H9 (cell line): ENCODE data around the gene MYO5B. TPM values are rescaled to one million over a fixed set of nuclear protein-coding genes. Genes with fewer than 3 reads are reported as not detected.

Experiments
- DNase-seq: peaks from one replicate; pipeline ENCODE4 v3.0.0-alpha.2; 2017
- H2AFZ ChIP-seq: one replicate; pipeline ENCODE4 v1.6.1; 2013; ENCODE audit warnings: mild to moderate bottlenecking, low read length, control low read depth, moderate library complexity
- H2AK5ac ChIP-seq: 2 replicates; pipeline ENCODE4 v1.6.1; 2013; ENCODE audit warnings: low read length, control low read depth, mixed read lengths; ENCODE audit not compliant: insufficient read length
- H2BK120ac ChIP-seq: one replicate; pipeline ENCODE4 v1.6.1; 2013; ENCODE audit warnings: low read depth, mild to moderate bottlenecking, low read length, control low read depth, inconsistent platforms; ENCODE audit not compliant: poor library complexity, severe bottlenecking
- H2BK12ac ChIP-seq: 2 replicates; pipeline ENCODE4 v1.6.1; 2013; ENCODE audit warnings: low read length, control low read depth, mixed read lengths, low read depth; ENCODE audit not compliant: insufficient read length
- H2BK15ac ChIP-seq: 2 replicates; pipeline ENCODE4 v1.6.1; 2013; ENCODE audit warnings: low read depth, low read length, control low read depth
- H2BK20ac ChIP-seq: one replicate; pipeline ENCODE4 v1.6.1; 2013; ENCODE audit warnings: low read depth, mild to moderate bottlenecking, low read length, control low read depth, inconsistent platforms; ENCODE audit not compliant: poor library complexity, severe bottlenecking
- H2BK5ac ChIP-seq: 2 replicates; pipeline ENCODE4 v1.6.1; 2013; ENCODE audit warnings: low read length, control low read depth, mixed read lengths; ENCODE audit not compliant: insufficient read length
- H3K14ac ChIP-seq: 2 replicates; pipeline ENCODE4 v1.6.1; 2013; ENCODE audit warnings: low read length, control low read depth; ENCODE audit not compliant: insufficient read depth
- H3K18ac ChIP-seq: 2 replicates; pipeline ENCODE4 v1.6.1; 2013; ENCODE audit warnings: low read depth, mild to moderate bottlenecking, mixed read lengths, low read length, control low read depth; ENCODE audit not compliant: insufficient read length
- H3K23ac ChIP-seq: 2 replicates; pipeline ENCODE4 v1.6.1; 2013; ENCODE audit warnings: low read length, control low read depth, mixed read lengths, low read depth; ENCODE audit not compliant: insufficient read length
- H3K23me2 ChIP-seq: 2 replicates; pipeline ENCODE4 v1.6.1; 2013; ENCODE audit warnings: low read depth, mild to moderate bottlenecking, mixed read lengths, low read length, control low read depth; ENCODE audit not compliant: insufficient read length, poor library complexity, severe bottlenecking
- H3K27ac ChIP-seq: 2 replicates; pipeline ENCODE4 v1.5.1; 2013; ENCODE audit warnings: low read length, control low read depth, mixed read lengths, low read depth; ENCODE audit not compliant: insufficient read length
- H3K27me3 ChIP-seq: 2 replicates; pipeline ENCODE4 v1.6.1; 2013; ENCODE audit warnings: low read length, control low read depth, inconsistent platforms; ENCODE audit not compliant: insufficient read depth
- H3K4ac ChIP-seq: 2 replicates; pipeline ENCODE4 v1.6.1; 2013; ENCODE audit warnings: low read depth, mild to moderate bottlenecking, control low read depth, inconsistent platforms, low read length, moderate library complexity
- H3K4me1 ChIP-seq: 2 replicates; pipeline ENCODE4 v1.6.1; 2013; ENCODE audit warnings: low read length, control low read depth, inconsistent platforms; ENCODE audit not compliant: insufficient read depth
- H3K4me2 ChIP-seq: 2 replicates; pipeline ENCODE4 v1.6.1; 2013; ENCODE audit warnings: low read length, control low read depth, mixed read lengths; ENCODE audit not compliant: insufficient read length, insufficient read depth
- H3K56ac ChIP-seq: 2 replicates; pipeline ENCODE4 v1.6.1; 2013; ENCODE audit warnings: low read depth, mild to moderate bottlenecking, mixed read lengths, low read length, control low read depth; ENCODE audit not compliant: insufficient read length
- H3K79me1 ChIP-seq: 2 replicates; pipeline ENCODE4 v1.6.1; 2013; ENCODE audit warnings: low read depth, mild to moderate bottlenecking, moderate library complexity, low read length, control low read depth, inconsistent platforms; ENCODE audit not compliant: insufficient read depth, poor library complexity, severe bottlenecking
- H3K79me2 ChIP-seq: 2 replicates; pipeline ENCODE4 v1.6.1; 2013; ENCODE audit warnings: low read length, control low read depth, inconsistent platforms; ENCODE audit not compliant: insufficient read depth
- H3K9ac ChIP-seq: 2 replicates; pipeline ENCODE4 v1.6.1; 2013; ENCODE audit warnings: low read length, control low read depth, mixed read lengths; ENCODE audit not compliant: insufficient read length; ENCODE audit errors: extremely low read depth
- H3K9me3 ChIP-seq: one replicate; pipeline ENCODE4 v1.6.1; 2013; ENCODE audit warnings: low read depth, low read length, inconsistent platforms; ENCODE audit not compliant: control insufficient read depth
- H3T11ph ChIP-seq: one replicate; pipeline ENCODE4 v1.6.1; 2013; ENCODE audit warnings: mild to moderate bottlenecking, low read length, control low read depth, inconsistent platforms
- H4K20me1 ChIP-seq: one replicate; pipeline ENCODE4 v1.6.1; 2013; ENCODE audit not compliant: control insufficient read depth, insufficient read length, insufficient read depth
- H4K5ac ChIP-seq: 2 replicates; pipeline ENCODE4 v1.6.1; 2013; ENCODE audit warnings: low read depth, mild to moderate bottlenecking, mixed read lengths, low read length, control low read depth; ENCODE audit not compliant: insufficient read length
- H4K8ac ChIP-seq: replicated peaks from 2 replicates; pipeline ENCODE4 v1.6.1; 2013; ENCODE audit warnings: low read length, control low read depth, mixed read lengths, low read depth; ENCODE audit not compliant: insufficient read length
- H4K91ac ChIP-seq: 2 replicates; pipeline ENCODE4 v1.6.1; 2013; ENCODE audit warnings: low read depth, mild to moderate bottlenecking, moderate library complexity, mixed read lengths, low read length, control low read depth; ENCODE audit not compliant: insufficient read length
- H3K27ac Mint-ChIP-seq, 3 experiments: 2 replicates in 2 of 3; 3 replicates in 1 of 3; pipeline ENCODE4 v1.8.0; 2020 to 2021; ENCODE audit warnings: mixed read lengths in 3 of 3, mild to moderate bottlenecking in 1 of 3, moderate library complexity in 1 of 3
- H3K27me3 Mint-ChIP-seq: 2 replicates; pipeline ENCODE4 v1.8.0; 2021; ENCODE audit warnings: low read depth, mild to moderate bottlenecking, moderate library complexity, mixed read lengths
- H3K36me3 Mint-ChIP-seq, 3 experiments: 2 replicates in 2 of 3; 3 replicates in 1 of 3; pipeline ENCODE4 v1.8.0; 2020 to 2021; ENCODE audit warnings: low read depth in 3 of 3, mixed read lengths in 3 of 3; ENCODE audit not compliant: insufficient read depth in 1 of 3
- H3K4me1 Mint-ChIP-seq, 2 experiments: 2 replicates each; pipeline ENCODE4 v1.8.0; 2020; ENCODE audit warnings: mixed read lengths in 2 of 2
- H3K4me3 Mint-ChIP-seq, 2 experiments: 2 replicates in 1 of 2; 3 replicates in 1 of 2; pipeline ENCODE4 v1.8.0; 2020 to 2021; ENCODE audit warnings: mild to moderate bottlenecking in 2 of 2, mixed read lengths in 2 of 2, moderate library complexity in 1 of 2
- H3K9me3 Mint-ChIP-seq, 2 experiments: 2 replicates in 1 of 2; 3 replicates in 1 of 2; pipeline ENCODE4 v1.8.0; 2020; ENCODE audit warnings: mild to moderate bottlenecking in 2 of 2, mixed read lengths in 2 of 2, moderate library complexity in 1 of 2
- CTCF ChIP-seq: fragments of 200-600 bp; sonication (generic); conservative IDR thresholded peaks from 3 replicates; pipeline ENCODE4 v1.8.0; 2021; ENCODE audit warnings: antibody characterized with exemption, mild to moderate bottlenecking
- WGBS: extraction: QIAGEN DNeasy Blood & Tissue Kit; methylation state at CpG from one replicate; pipeline ENCODE4 v1.1.7; 2013; ENCODE audit warnings: missing lambda C conversion rate, low lambda C conversion rate, mixed read lengths; ENCODE audit not compliant: insufficient read length; ENCODE audit errors: extremely low coverage; 5-methylcytosine and 5-hydroxymethylcytosine counted together
- total RNA-seq: library from RNA; stranded (reverse); gene quantifications from 2 replicates; pipeline ENCODE4 v1.2.1, GENCODE V29; 2021

Gene MYO5B
- total RNA-seq, 1 experiment from 2014 or later: 9.3 TPM

- no peak overlapping the region for H4K5ac ChIP-seq
- Mint-ChIP-seq H3K36me3 (no peaks in the 10 kb centered on the region), H3K4me1 (peaks cover 3 to 4% of the 10 kb centered on the region in 2 experiments; a peak in 2 of 4 replicates), H3K27ac (no peak overlapping the region), H3K27me3 (no peaks in the 10 kb centered on the region; the same call in none of the 2 replicates), H3K9me3 (no peaks in the 10 kb centered on the region), H3K4me3 (no peak overlapping the region)
- H2BK120ac ChIP-seq: no peak overlapping the region
- H2BK5ac ChIP-seq: no peak overlapping the region
- no peaks in the 10 kb centered on the region for H3K79me2 ChIP-seq
- H3K27ac ChIP-seq: no peak overlapping the region
- H3K27me3 ChIP-seq: no peaks in the 10 kb centered on the region
- no peak overlapping the region for H3K23ac ChIP-seq
- no peak overlapping the region for H3K4ac ChIP-seq
- no peaks in the 10 kb centered on the region for H3K23me2 ChIP-seq
- no peaks in the 10 kb centered on the region for H3K9me3 ChIP-seq
- H2BK20ac ChIP-seq: no peak overlapping the region
- H3K14ac ChIP-seq: no peak overlapping the region
- no peak overlapping the region for H2AFZ ChIP-seq
- no peaks in the 10 kb centered on the region for H3K79me1 ChIP-seq
- no peak overlapping the region for H2AK5ac ChIP-seq
- H4K8ac ChIP-seq: no peak overlapping the region
- H2BK15ac ChIP-seq: no peak overlapping the region
- H4K20me1 ChIP-seq: no peaks in the 10 kb centered on the region
- no peaks in the 10 kb centered on the region for H3K4me1 ChIP-seq
- no peak for TF ChIP-seq CTCF
- no peak overlapping the region for H4K91ac ChIP-seq
- no peak for DNase-seq
- H2BK12ac ChIP-seq: no peak overlapping the region
- H3K18ac ChIP-seq: no peak overlapping the region
- H3K4me2 ChIP-seq: no peak overlapping the region
- no CpG with 5 or more reads among the region's 4 CpGs for WGBS
- no peak overlapping the region for H3T11ph ChIP-seq
- no peak overlapping the region for H3K56ac ChIP-seq
- H3K9ac ChIP-seq: no peak overlapping the region
Observed at GRCh38 chr18:50014606-50015005, 180.3 kb downstream of the MYO5B start.
